Smooth muscle cell (in vitro differentiated cells): ENCODE results near the gene HOXC11. TPM values are rescaled to one million over a fixed set of nuclear protein-coding genes. Genes with fewer than 3 reads are reported as not detected.
A peak's percentile ranks its signal among the peaks of the same experiment; 100 is the strongest.

Experiments
- DNase-seq: peaks from one replicate; lab custom pipeline; 2025; ENCODE audit not compliant: unreplicated experiment; lab: John Stamatoyannopoulos, UW
- H2AFZ ChIP-seq: fragments of 200-600 bp; sonication (generic); 2 replicates; pipeline ENCODE4 v1.6.0; 2016; ENCODE audit warnings: antibody characterized with exemption, low read depth, mild to moderate bottlenecking
- H3F3A ChIP-seq: fragments of 200-600 bp; sonication (generic); 2 replicates; pipeline ENCODE4 v1.6.0; 2017; ENCODE audit warnings: antibody characterized with exemption, low read depth
- H3K27ac ChIP-seq: fragments of 200-600 bp; sonication (generic); 2 replicates; pipeline ENCODE4 v1.5.1; 2016; ENCODE audit warnings: low read depth, mild to moderate bottlenecking
- H3K27me3 ChIP-seq: fragments of 200-600 bp; sonication (generic); 2 replicates; pipeline ENCODE4 v1.6.1; 2016; ENCODE audit warnings: low read depth, mild to moderate bottlenecking
- H3K36me3 ChIP-seq: fragments of 200-600 bp; sonication (generic); 2 replicates; pipeline ENCODE4 v1.5.1; 2016; ENCODE audit warnings: low read depth
- H3K4me1 ChIP-seq: fragments of 200-600 bp; sonication (generic); 2 replicates; pipeline ENCODE4 v1.5.1; 2016; ENCODE audit warnings: low read depth
- H3K4me2 ChIP-seq: fragments of 200-600 bp; sonication (generic); 2 replicates; pipeline ENCODE4 v1.6.0; 2016; ENCODE audit warnings: mild to moderate bottlenecking
- H3K4me3 ChIP-seq: fragments of 200-600 bp; sonication (generic); 2 replicates; pipeline ENCODE4 v1.5.1; 2016; ENCODE audit warnings: mild to moderate bottlenecking
- H3K79me2 ChIP-seq: fragments of 200-600 bp; sonication (generic); 2 replicates; pipeline ENCODE4 v1.6.0; 2016; ENCODE audit warnings: low read depth, mild to moderate bottlenecking
- H3K9ac ChIP-seq: fragments of 200-600 bp; sonication (generic); 2 replicates; pipeline ENCODE4 v1.6.0; 2016; ENCODE audit warnings: low read depth
- H3K9me3 ChIP-seq: fragments of 200-600 bp; sonication (generic); replicated peaks from 2 replicates; pipeline ENCODE4 v1.5.1; 2016; ENCODE audit warnings: low read depth
- H4K20me1 ChIP-seq: fragments of 200-600 bp; sonication (generic); 2 replicates; pipeline ENCODE4 v1.6.0; 2016; ENCODE audit warnings: low read depth
- WGBS: methylation state at CpG from one replicate; pipeline ENCODE4 v1.1.7; 2016; ENCODE audit warnings: low lambda C conversion rate; 5-methylcytosine and 5-hydroxymethylcytosine counted together
- polyA plus RNA-seq: library from polyadenylated mRNA; unstranded; fragments of >200 nt; fragmentation: Nextera tagmentation; extraction: Ambion mirVana; gene quantifications from 2 replicates; pipeline ENCODE4 v1.2.1, GENCODE V29; 2016
- total RNA-seq: library from RNA; depleted of rRNA; stranded (reverse); fragments of >200 nt; gene quantifications from 2 replicates; pipeline ENCODE4 v1.2.3, GENCODE V29; 2014
- TF ChIP-seq, protein P1 (sequence below): fragments of 200-600 bp; sonication (generic); IDR thresholded peaks from 2 replicates; pipeline ENCODE4 v1.5.1; 2017; ENCODE audit warnings: borderline replicate concordance, mild to moderate bottlenecking, antibody characterized with exemption; ENCODE audit not compliant: insufficient read depth, poor library complexity, severe bottlenecking

Gene HOXC11
- total and polyA plus RNA-seq, 2 experiments from 2014 or later: 0.23 to 0.27 TPM

DNA sequence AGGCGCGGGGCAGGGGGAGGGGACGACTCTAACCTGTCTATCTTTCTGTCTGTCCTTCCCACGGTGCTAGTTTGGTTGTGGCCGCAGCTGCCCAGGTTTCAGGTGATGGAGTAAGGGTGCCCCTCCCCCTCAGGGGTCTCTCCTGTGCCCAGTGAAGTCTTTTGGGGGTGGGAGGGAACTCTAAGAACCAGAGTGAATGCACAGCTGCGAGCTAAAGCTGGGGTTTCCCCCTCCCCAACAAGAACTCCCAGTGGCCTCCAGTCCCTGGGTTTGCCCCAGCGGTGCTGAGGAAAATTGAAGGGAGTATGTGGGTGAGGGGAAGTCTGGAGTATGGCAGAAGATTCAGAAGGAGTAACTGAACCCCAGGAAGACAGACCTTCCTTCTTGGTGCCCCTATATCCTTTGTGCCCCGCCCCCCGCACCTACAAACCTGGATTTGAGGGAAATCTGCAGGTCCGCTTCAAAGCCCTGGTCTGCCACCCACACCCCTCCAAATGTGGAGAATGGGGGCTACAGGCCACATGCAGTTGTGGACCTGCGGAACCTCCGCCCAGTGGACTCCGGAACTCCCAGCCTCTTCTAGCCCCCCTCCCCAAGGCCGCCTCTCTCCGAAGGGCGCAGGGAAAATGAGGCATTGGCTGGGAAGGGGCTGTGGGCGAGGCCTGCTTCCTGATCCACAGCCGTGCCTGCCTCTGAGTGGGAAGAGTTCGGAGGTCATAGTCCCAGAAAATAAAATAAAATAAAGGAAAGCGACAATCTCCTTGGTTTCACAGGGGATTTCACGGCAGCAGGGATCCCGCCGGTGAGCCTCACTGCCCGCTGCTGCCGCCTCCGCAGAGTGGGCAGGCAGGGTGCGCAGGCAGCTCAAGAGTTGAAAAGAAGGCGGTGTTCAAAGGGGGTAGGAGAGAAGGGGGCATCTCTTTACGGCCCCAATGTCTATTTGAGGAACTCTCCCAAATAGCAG lies 23.6 kb downstream of the HOXC11 start:
- 35% methylated on average over 29 of the region's 29 CpGs for WGBS

DNA sequence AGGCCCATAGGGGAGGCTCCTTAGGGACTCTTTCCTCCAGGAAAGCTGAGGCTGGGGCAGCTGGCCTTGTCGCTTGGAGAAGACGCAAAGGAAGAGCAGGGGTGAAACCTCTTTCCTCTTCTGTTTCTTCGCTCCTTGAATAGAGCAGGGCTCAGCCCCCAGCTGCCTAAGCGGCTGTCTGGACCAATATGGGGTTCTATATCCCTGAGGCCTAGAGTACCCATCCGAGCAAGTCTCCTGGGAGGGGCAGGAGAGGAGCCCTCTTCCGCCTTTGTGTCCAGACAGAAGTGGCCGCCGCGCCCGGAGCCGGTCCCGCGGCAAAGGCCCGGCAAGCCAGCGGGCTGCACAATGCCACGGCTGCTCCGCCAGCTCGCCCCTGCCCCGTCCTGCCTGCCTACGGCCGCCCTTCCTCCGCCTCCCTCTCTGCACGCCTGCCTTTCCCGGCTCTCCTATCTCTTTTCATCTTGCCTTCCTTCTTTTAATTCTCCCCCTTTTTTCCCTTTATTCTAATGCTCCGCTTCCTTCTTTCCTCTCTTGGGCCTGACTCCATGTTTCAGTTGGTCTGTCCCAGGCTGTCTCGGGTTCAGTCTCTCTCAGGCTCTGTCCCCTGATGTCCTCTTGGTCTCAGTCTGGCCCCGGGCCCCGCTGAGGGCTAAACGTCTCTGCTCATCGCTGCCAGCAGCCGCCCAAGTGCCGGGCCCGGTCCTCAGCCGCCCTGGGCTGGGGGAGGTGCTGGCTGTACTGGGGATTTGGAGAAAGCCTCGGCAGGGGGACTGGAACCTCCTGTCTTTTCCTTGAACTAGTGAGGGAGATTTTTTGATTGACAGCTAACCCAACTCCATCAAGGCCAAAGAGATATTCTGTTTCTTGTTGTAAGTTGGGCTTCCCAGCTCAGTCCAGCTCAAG lies 24.5 kb downstream of the HOXC11 start:
- peaks cover 100% of the 10 kb centered on the region for H3K27me3 ChIP-seq
- H3K9ac ChIP-seq: no peak overlapping the region
- no peak overlapping the region for H3K4me3 ChIP-seq
- H3F3A ChIP-seq: no peaks in the 10 kb centered on the region
- peaks cover 7% of the 10 kb centered on the region for H3K4me1 ChIP-seq
- DNase-seq: no peak
- 15% methylated on average over 35 of the region's 35 CpGs for WGBS
- no peaks in the 10 kb centered on the region for H3K36me3 ChIP-seq
- H3K27ac ChIP-seq: no peak overlapping the region
- no peaks in the 10 kb centered on the region for H3K79me2 ChIP-seq
- peak overlapping the region; percentile 29 for H3K4me2 ChIP-seq
- H2AFZ ChIP-seq: no peak overlapping the region
- no peaks in the 10 kb centered on the region for H3K9me3 ChIP-seq
- no peaks in the 10 kb centered on the region for H4K20me1 ChIP-seq
- TF ChIP-seq, protein P1, sequence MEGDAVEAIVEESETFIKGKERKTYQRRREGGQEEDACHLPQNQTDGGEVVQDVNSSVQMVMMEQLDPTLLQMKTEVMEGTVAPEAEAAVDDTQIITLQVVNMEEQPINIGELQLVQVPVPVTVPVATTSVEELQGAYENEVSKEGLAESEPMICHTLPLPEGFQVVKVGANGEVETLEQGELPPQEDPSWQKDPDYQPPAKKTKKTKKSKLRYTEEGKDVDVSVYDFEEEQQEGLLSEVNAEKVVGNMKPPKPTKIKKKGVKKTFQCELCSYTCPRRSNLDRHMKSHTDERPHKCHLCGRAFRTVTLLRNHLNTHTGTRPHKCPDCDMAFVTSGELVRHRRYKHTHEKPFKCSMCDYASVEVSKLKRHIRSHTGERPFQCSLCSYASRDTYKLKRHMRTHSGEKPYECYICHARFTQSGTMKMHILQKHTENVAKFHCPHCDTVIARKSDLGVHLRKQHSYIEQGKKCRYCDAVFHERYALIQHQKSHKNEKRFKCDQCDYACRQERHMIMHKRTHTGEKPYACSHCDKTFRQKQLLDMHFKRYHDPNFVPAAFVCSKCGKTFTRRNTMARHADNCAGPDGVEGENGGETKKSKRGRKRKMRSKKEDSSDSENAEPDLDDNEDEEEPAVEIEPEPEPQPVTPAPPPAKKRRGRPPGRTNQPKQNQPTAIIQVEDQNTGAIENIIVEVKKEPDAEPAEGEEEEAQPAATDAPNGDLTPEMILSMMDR: no peak

More for the DNA sequence above, 23.6 kb downstream of the HOXC11 start:
- peak overlapping the region; percentile 49 for H3K4me3 ChIP-seq
- H3F3A ChIP-seq: no peaks in the 10 kb centered on the region
- DNase-seq: no peak
- peak overlapping the region; percentile 21 for H3K27ac ChIP-seq
- no peaks in the 10 kb centered on the region for H3K9me3 ChIP-seq
- TF ChIP-seq, protein P1: no peak
- H3K36me3 ChIP-seq: no peaks in the 10 kb centered on the region
- H3K79me2 ChIP-seq: no peaks in the 10 kb centered on the region
- peak overlapping the region; percentile 89 for H3K4me2 ChIP-seq
- H2AFZ ChIP-seq: peak overlapping the region; percentile 84
- H4K20me1 ChIP-seq: no peaks in the 10 kb centered on the region
- H3K4me1 ChIP-seq: peaks cover 7% of the 10 kb centered on the region
- H3K9ac ChIP-seq: peak overlapping the region; percentile 63
- H3K27me3 ChIP-seq: peaks cover 100% of the 10 kb centered on the region

DNA sequence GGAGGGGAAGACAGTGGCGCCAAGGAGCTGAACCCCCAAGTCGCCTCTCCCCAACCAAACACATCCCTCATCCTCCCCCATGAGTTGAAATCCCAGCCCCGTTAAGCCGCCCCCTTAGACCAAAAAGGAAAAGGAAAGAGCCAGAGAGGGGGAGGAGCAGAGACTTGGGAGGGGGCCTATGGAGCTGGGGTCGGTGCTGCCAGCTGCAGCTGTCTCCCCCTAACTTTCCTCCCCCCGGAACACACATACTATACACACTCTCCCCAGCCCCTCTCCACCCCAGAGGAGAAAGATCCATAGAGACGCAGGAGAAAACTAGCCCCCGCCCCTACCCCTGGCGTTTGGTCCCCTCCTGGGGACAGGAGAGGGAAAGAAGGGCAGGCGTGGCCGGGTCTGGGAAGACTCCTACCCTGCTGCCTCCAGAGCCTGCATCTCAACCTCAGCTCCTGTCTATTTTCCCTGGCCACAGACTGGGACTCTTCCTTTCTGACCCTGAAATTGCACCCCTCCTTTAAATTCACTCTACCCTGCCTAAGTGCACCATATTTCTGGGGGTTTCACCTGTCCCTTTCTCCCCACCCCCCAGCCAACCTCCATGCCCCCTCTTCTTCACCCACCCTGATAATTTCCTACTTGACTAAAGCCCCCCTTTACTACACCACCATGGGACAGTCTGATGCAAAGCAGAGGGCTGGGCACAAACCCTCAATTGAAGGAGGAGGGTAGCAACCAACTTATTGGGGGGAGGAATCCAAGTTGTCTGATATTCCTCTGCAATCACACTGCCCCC lies 25.4 kb downstream of the HOXC11 start:
- H3K79me2 ChIP-seq: no peaks in the 10 kb centered on the region

More for the DNA sequence above, 25.4 kb downstream of the HOXC11 start:
- 30% methylated on average over 9 of the region's 11 CpGs for WGBS
- no peak overlapping the region for H2AFZ ChIP-seq
- no peaks in the 10 kb centered on the region for H3F3A ChIP-seq
- DNase-seq: no peak
- no peak overlapping the region for H3K4me2 ChIP-seq
- peaks cover 7% of the 10 kb centered on the region for H3K4me1 ChIP-seq
- no peaks in the 10 kb centered on the region for H3K36me3 ChIP-seq
- peaks cover 100% of the 10 kb centered on the region for H3K27me3 ChIP-seq
- no peak overlapping the region for H3K4me3 ChIP-seq
- H4K20me1 ChIP-seq: no peaks in the 10 kb centered on the region
- TF ChIP-seq, protein P1: no peak
- H3K27ac ChIP-seq: no peak overlapping the region
- no peaks in the 10 kb centered on the region for H3K9me3 ChIP-seq
- no peak overlapping the region for H3K9ac ChIP-seq
